Fibroblast of lung (primary cell): ENCODE measurements around the gene APOD.

Experiments used
- CTCF ChIP-seq, 2 donors: IDR thresholded peaks in 1 of 2; conservative IDR thresholded peaks in 1 of 2; 1 replicate in 1 of 2; 2 replicates in 1 of 2; pipeline ENCODE4 v1.5.1; 2011 to 2012; ENCODE audit warnings: low read length in 2 of 2, control low read depth in 1 of 2, inconsistent platforms in 1 of 2, low read depth in 1 of 2, mild to moderate bottlenecking in 1 of 2
- EZH2 ChIP-seq: IDR thresholded peaks from 2 replicates; pipeline ENCODE4 v1.5.1; 2012; ENCODE audit warnings: low read length, control low read depth, mild to moderate bottlenecking; ENCODE audit errors: missing control alignments

DNA sequence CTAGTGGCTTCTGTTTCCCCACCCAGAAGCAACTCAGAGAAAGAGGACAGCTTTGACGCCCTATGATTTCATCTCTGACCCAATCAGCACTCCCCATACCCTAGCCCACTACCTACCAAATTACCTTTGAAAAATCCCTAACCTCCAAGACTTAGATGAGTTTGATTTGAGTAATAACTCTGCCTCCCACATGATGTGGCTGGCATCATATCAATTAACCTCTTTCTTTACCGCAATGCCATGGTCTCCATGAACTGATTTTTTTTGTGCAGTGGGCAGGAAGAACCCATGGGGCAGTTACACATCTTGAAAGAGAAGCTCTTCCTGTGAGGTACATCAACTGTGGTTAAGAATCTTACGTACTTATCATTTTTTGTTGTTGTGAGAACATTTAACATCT lies 25.5 kb upstream of the APOD start:
- TF ChIP-seq CTCF (conservative IDR thresholded peaks at IDR 0.05 in 1 of 2, IDR thresholded peaks at IDR 0.05 in 1 of 2; ENCODE audit: low read depth in 1 of 2, low read length in 2 of 2): no peak
- no peak for TF ChIP-seq EZH2
